KMS-11 (cell line): Measurements from ENCODE around the gene MEP1A.

Source experiments
- H2AFZ ChIP-seq: fragments of 200-600 bp; sonication (generic); 2 replicates; pipeline ENCODE4 v1.6.1; 2016; ENCODE audit warnings: antibody characterized with exemption, mixed run types, low read depth
- H3K27ac ChIP-seq: fragments of 200-600 bp; sonication (generic); 2 replicates; pipeline ENCODE4 v1.6.1; 2016; ENCODE audit warnings: mild to moderate bottlenecking, mixed run types
- H3K27me3 ChIP-seq: fragments of 200-600 bp; sonication (generic); 2 replicates; pipeline ENCODE4 v1.6.1; 2017; ENCODE audit warnings: mild to moderate bottlenecking, low read depth, mixed run types, moderate library complexity; ENCODE audit not compliant: insufficient read depth
- H3K36me3 ChIP-seq: fragments of 200-600 bp; sonication (generic); 2 replicates; pipeline ENCODE4 v1.6.1; 2017; ENCODE audit warnings: mild to moderate bottlenecking, mixed run types; ENCODE audit not compliant: insufficient read depth
- H3K4me1 ChIP-seq: fragments of 200-600 bp; sonication (generic); 2 replicates; pipeline ENCODE4 v1.6.1; 2016; ENCODE audit warnings: mild to moderate bottlenecking, low read depth, mixed run types; ENCODE audit not compliant: poor library complexity, severe bottlenecking
- H3K4me2 ChIP-seq: fragments of 200-600 bp; sonication (generic); 2 replicates; pipeline ENCODE4 v1.7.0; 2016; ENCODE audit warnings: mild to moderate bottlenecking, mixed run types
- H3K4me3 ChIP-seq: fragments of 200-600 bp; sonication (generic); IDR thresholded peaks from 2 replicates; pipeline ENCODE4 v1.6.1; 2017; ENCODE audit warnings: low read depth, low read length, mixed read lengths; ENCODE audit not compliant: insufficient read depth
- H3K79me2 ChIP-seq: fragments of 200-600 bp; sonication (generic); 2 replicates; pipeline ENCODE4 v1.6.1; 2016; ENCODE audit warnings: low read depth, mixed run types; ENCODE audit not compliant: insufficient read depth
- H3K9ac ChIP-seq: fragments of 200-600 bp; sonication (generic); 2 replicates; pipeline ENCODE4 v1.6.1; 2016; ENCODE audit warnings: mild to moderate bottlenecking, mixed run types
- H4K20me1 ChIP-seq: fragments of 200-600 bp; sonication (generic); 2 replicates; pipeline ENCODE4 v1.6.1; 2016; ENCODE audit warnings: mild to moderate bottlenecking, mixed run types; ENCODE audit not compliant: insufficient read depth
- TF ChIP-seq, protein P1 (sequence below): fragments of 200-600 bp; sonication (generic); conservative IDR thresholded peaks from 2 replicates; pipeline ENCODE4 v1.6.1; 2017; ENCODE audit warnings: low read depth, mild to moderate bottlenecking, antibody characterized with exemption, low read length, moderate library complexity, mixed read lengths

MEP1A gene

GRCh38 chr6:46876126-46876525, 82.9 kb downstream of the MEP1A start:
- Histone ChIP-seq H3K27me3 (no peaks in the 10 kb centered on the region), H3K4me1 (no peaks in the 10 kb centered on the region), H4K20me1 (no peaks in the 10 kb centered on the region), H3K4me2 (no peak overlapping the region), H3K79me2 (no peaks in the 10 kb centered on the region), H3K27ac (no peak overlapping the region), H3K4me3 (no peak overlapping the region), H3K36me3 (no peaks in the 10 kb centered on the region), H2AFZ (no peak overlapping the region), H3K9ac (no peak overlapping the region)
- TF ChIP-seq, protein P1, sequence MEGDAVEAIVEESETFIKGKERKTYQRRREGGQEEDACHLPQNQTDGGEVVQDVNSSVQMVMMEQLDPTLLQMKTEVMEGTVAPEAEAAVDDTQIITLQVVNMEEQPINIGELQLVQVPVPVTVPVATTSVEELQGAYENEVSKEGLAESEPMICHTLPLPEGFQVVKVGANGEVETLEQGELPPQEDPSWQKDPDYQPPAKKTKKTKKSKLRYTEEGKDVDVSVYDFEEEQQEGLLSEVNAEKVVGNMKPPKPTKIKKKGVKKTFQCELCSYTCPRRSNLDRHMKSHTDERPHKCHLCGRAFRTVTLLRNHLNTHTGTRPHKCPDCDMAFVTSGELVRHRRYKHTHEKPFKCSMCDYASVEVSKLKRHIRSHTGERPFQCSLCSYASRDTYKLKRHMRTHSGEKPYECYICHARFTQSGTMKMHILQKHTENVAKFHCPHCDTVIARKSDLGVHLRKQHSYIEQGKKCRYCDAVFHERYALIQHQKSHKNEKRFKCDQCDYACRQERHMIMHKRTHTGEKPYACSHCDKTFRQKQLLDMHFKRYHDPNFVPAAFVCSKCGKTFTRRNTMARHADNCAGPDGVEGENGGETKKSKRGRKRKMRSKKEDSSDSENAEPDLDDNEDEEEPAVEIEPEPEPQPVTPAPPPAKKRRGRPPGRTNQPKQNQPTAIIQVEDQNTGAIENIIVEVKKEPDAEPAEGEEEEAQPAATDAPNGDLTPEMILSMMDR: no peak

DNA sequence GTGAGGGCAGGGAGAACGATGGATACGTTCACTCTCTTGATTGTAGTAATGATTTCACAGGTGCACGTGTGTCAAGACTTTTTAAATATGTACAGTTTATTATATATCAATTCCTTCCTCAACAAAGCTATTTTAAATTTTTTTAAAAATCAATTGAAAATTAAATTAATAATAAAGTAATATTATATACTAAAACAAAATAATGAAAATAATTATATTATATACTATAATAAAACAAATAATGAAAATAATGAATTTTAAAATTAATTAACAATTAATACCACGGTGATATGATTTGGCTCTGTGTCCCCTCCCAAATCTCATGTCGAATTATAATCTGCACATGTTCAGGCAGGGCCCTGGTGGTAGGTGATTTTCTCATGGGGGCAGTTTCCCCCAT, 85.8 kb downstream of the MEP1A start:
- no peak overlapping the region for H2AFZ ChIP-seq
- H3K79me2 ChIP-seq: no peaks in the 10 kb centered on the region

DNA sequence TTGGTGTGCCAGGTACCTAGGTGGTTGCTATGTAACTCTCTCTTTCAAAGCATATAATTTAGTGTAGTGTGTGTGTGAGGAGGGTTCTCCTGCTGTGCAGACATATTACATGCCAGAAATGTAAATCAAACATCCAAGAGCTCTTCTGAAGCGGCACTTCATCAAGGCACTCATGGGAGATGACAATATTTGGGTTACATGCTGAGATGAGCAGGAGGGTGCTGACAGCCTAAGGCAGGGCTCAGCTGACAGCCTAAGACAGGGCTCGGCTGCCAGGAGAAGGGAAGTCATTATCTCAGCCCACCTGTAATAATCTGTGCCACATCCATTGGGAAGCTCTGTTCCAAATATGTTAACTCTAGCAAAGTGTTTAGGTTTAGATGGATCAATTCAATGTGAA, 89.5 kb downstream of the MEP1A start:
- Histone ChIP-seq H3K27ac (no peak overlapping the region), H3K4me2 (no peak overlapping the region), H3K36me3 (no peaks in the 10 kb centered on the region)

More for the DNA sequence above, 85.8 kb downstream of the MEP1A start:
- TF ChIP-seq, protein P1: no peak
- H3K27ac ChIP-seq: no peak overlapping the region
- no peaks in the 10 kb centered on the region for H3K36me3 ChIP-seq
- no peak overlapping the region for H3K9ac ChIP-seq
- H3K27me3 ChIP-seq: no peaks in the 10 kb centered on the region
- H3K4me2 ChIP-seq: no peak overlapping the region
- no peak overlapping the region for H3K4me3 ChIP-seq
- H3K4me1 ChIP-seq: no peaks in the 10 kb centered on the region
- no peaks in the 10 kb centered on the region for H4K20me1 ChIP-seq

GRCh38 chr6:46888031-46888430, 94.8 kb downstream of the MEP1A start:
- Histone ChIP-seq H3K27ac (no peak overlapping the region), H3K4me3 (no peak overlapping the region), H4K20me1 (no peaks in the 10 kb centered on the region), H3K36me3 (no peaks in the 10 kb centered on the region), H3K27me3 (no peaks in the 10 kb centered on the region), H3K4me2 (no peak overlapping the region), H2AFZ (no peak overlapping the region), H3K9ac (no peak overlapping the region), H3K4me1 (no peaks in the 10 kb centered on the region), H3K79me2 (no peaks in the 10 kb centered on the region)
- TF ChIP-seq, protein P1: no peak

More for the DNA sequence above, 89.5 kb downstream of the MEP1A start:
- no peak overlapping the region for H3K9ac ChIP-seq
- H3K27me3 ChIP-seq: no peaks in the 10 kb centered on the region
- no peaks in the 10 kb centered on the region for H3K4me1 ChIP-seq
- no peak overlapping the region for H3K4me3 ChIP-seq
- H3K79me2 ChIP-seq: no peaks in the 10 kb centered on the region
- H2AFZ ChIP-seq: no peak overlapping the region
- no peaks in the 10 kb centered on the region for H4K20me1 ChIP-seq
- TF ChIP-seq, protein P1: no peak
